GM12875 (cell line): ENCODE measurements around the gene CNIH2.

Experiments used
- H3K4me3 ChIP-seq: one replicate; pipeline ENCODE4 v1.5.1; 2011; ENCODE audit warnings: low read depth, low read length, control low read depth
- TF ChIP-seq, protein P1 (sequence below): IDR thresholded peaks from 2 replicates; pipeline ENCODE4 v1.5.1; 2011; ENCODE audit warnings: low read depth, mild to moderate bottlenecking, control low read depth, inconsistent platforms, low read length, moderate library complexity, borderline replicate concordance; ENCODE audit not compliant: insufficient read depth

The CNIH2 gene

GRCh38 chr11:66323684-66324083 lies 45.7 kb downstream of the CNIH2 start:
- TF ChIP-seq, protein P1, sequence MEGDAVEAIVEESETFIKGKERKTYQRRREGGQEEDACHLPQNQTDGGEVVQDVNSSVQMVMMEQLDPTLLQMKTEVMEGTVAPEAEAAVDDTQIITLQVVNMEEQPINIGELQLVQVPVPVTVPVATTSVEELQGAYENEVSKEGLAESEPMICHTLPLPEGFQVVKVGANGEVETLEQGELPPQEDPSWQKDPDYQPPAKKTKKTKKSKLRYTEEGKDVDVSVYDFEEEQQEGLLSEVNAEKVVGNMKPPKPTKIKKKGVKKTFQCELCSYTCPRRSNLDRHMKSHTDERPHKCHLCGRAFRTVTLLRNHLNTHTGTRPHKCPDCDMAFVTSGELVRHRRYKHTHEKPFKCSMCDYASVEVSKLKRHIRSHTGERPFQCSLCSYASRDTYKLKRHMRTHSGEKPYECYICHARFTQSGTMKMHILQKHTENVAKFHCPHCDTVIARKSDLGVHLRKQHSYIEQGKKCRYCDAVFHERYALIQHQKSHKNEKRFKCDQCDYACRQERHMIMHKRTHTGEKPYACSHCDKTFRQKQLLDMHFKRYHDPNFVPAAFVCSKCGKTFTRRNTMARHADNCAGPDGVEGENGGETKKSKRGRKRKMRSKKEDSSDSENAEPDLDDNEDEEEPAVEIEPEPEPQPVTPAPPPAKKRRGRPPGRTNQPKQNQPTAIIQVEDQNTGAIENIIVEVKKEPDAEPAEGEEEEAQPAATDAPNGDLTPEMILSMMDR: no peak
- no peak overlapping the region for H3K4me3 ChIP-seq

GRCh38 chr11:66324664-66325063 lies 46.7 kb downstream of the CNIH2 start:
- H3K4me3 ChIP-seq: no peak overlapping the region
- TF ChIP-seq, protein P1: no peak

DNA sequence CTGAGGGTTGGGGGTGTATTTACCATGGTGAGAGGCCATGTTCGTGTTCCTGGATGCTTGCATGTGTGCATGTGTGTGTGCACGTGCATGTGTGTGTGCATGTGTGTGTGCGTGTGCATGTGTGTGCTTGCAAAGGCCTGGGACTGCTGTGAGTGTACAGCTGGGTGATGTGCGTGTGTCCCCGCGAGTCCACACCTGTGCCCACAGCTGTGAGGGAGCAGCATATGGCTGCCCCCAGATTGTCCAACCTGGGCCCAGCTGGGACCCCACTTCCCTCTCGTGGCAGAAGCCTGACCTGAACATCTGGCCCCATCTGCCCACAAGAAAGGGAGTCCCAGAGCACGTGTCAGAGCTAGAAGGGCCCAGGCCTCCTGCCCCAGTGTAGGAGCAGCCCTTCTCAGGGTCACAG lies 47.3 kb downstream of the CNIH2 start:
- H3K4me3 ChIP-seq: no peak overlapping the region
- TF ChIP-seq, protein P1: no peak

DNA sequence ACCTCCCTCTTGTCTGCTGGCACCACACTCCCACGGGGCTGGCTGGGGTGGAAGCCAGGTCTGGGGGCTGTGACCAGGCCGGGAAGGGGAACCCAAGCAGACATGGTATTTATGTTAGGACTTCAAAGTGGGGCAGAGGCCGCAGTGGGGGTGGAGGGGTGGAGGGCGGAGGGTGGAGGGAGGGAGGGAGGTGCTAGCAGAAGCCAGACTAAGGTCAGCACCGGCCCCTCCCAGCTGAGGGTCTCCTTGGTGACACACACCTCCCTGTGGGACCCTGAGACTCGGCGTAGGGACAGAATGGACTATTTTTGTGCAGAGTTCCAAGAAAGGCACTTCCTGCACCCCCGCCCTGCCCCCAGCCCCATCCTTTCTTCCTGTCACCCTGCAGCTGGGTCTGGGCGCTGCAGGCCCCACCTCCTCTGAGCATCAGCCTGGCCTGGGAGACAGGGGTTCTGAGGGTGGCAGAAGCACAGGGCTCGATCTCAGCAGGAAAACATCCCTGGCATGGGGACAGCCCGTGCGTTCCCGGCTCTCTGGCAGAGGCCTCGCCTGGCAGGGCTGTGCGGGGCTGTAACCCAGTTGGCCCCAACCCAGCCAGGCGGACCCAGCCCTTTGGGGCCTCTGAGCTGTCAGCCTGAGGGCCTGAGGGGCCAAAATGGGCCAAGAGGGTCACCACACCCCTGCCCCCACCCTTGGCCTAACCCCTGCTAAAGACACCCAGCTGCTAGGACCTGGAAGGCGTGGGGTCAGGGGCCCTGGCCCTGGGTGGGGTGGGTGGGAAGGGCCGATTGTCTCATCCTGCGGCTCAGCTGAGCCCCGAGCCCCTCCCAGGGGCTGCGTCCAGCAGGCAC lies 48.5 kb downstream of the CNIH2 start:
- H3K4me3 ChIP-seq: no peak overlapping the region
- TF ChIP-seq, protein P1: no peak

DNA sequence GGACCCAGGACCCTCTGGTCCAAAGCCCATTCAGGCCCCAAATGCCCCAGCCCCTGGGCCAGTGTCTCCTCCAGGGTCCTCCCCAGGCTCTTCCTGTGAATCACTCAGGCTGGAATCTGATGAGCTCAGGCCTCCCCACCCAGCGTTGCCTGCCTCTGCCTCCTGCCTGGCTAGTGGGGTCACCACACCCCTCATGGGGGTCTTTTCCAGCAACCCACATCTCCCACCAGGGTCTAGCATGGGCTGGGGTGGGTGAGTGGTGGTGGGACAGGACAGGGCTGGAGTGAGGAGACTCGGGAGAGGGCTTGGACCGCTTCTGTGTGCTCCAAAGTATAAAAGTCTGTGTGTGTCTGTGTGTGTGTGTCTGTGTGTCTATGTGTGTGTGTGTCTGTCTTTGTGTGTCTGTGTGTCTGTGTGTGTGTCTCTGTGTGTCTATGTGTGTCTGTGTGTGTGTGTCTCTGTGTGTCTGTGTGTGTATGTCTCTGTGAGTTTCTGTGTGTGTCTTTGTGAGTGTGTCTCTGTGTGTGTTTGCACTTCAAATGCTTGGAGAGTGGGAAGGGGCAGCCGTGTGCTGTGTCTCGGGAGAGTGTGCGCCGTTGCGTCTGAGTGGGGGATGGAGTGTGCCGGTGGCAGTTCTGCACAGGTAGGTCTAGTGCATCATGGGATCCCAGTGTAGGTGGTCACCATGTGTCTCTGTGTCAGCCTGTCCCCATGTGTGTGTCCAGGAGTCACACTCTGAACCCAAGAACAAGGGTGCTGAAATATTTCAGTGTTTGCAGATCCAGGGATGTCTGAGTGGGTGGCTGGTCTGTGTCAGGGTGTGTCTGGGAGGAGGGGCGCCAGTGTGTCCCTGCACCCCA lies 49.4 kb downstream of the CNIH2 start:
- no peak overlapping the region for H3K4me3 ChIP-seq
- TF ChIP-seq, protein P1: no peak

GRCh38 chr11:66328031-66328301 lies 50.0 kb downstream of the CNIH2 start:
- H3K4me3 ChIP-seq: no peak overlapping the region
- TF ChIP-seq, protein P1: no peak
